ENCODE results near the gene DOCK11. TPM values are rescaled to one million over a fixed set of nuclear protein-coding genes. Genes with fewer than 3 reads are reported as not detected.

Gene DOCK11
- total and polyA plus RNA-seq, 9 of the 15 experiments (the other 6 are each of a cell fraction or from before 2014, with no cell fraction given) = 41.8 to 77.8 (median 50.9) TPM

DNA sequence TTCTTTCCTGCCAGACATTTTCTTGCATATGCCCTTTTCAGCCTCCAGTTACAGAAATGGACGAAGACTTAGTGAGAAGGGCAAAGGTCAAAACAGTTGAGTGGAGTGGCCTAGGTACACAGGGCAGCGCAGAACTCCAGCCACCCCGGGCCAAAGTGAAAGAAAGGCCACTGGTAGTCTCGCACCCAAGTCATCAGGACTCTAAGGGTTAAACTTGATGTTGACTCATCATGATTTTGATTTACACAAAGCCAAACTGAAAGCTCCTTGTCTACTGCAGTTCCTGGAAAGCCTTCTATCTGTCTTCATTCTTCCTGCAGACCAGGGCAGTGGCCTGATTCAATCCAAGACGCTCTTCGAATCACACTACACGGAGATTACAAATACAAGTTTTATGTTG is 229.2 kb downstream of the DOCK11 start (continued):
- TF ChIP-seq, protein P1, sequence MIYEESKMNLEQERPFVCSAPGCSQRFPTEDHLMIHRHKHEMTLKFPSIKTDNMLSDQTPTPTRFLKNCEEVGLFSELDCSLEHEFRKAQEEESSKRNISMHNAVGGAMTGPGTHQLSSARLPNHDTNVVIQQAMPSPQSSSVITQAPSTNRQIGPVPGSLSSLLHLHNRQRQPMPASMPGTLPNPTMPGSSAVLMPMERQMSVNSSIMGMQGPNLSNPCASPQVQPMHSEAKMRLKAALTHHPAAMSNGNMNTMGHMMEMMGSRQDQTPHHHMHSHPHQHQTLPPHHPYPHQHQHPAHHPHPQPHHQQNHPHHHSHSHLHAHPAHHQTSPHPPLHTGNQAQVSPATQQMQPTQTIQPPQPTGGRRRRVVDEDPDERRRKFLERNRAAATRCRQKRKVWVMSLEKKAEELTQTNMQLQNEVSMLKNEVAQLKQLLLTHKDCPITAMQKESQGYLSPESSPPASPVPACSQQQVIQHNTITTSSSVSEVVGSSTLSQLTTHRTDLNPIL (CRISPR knock-in tag; IDR thresholded peaks at IDR 0.05) = no peak
- peak; percentile 75; the same call in 1 of the 2 replicates for TF ChIP-seq EP300 (IDR thresholded peaks at IDR 0.05; ENCODE audit: low read length)
- no peak for TF ChIP-seq CBX5 (IDR thresholded peaks at IDR 0.05; ENCODE audit: borderline replicate concordance, low read depth)
- TF ChIP-seq SMARCA4 (IDR thresholded peaks at IDR 0.05) = peak; percentile 75
- no peak for TF ChIP-seq ILK (tag; IDR thresholded peaks at IDR 0.05; ENCODE audit: borderline replicate concordance, low read depth)
- TF ChIP-seq NR3C1 (CRISPR knock-in tag; IDR thresholded peaks at IDR 0.05) = no peak
- TF ChIP-seq FOXK2 (conservative IDR thresholded peaks at IDR 0.05 in 1 of 2, IDR thresholded peaks at IDR 0.05 in 1 of 2; ENCODE audit: low read depth in 2 of 2) = no peak
- TF ChIP-seq, protein P2, sequence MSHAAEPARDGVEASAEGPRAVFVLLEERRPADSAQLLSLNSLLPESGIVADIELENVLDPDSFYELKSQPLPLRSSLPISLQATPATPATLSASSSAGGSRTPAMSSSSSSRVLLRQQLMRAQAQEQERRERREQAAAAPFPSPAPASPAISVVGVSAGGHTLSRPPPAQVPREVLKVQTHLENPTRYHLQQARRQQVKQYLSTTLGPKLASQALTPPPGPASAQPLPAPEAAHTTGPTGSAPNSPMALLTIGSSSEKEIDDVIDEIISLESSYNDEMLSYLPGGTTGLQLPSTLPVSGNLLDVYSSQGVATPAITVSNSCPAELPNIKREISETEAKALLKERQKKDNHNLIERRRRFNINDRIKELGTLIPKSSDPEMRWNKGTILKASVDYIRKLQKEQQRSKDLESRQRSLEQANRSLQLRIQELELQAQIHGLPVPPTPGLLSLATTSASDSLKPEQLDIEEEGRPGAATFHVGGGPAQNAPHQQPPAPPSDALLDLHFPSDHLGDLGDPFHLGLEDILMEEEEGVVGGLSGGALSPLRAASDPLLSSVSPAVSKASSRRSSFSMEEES (CRISPR knock-in tag; IDR thresholded peaks at IDR 0.05) = no peak
- TF ChIP-seq ETV1 (tag; conservative IDR thresholded peaks at IDR 0.05; ENCODE audit: low read depth) = peak; percentile 71
- TF ChIP-seq, protein P3, sequence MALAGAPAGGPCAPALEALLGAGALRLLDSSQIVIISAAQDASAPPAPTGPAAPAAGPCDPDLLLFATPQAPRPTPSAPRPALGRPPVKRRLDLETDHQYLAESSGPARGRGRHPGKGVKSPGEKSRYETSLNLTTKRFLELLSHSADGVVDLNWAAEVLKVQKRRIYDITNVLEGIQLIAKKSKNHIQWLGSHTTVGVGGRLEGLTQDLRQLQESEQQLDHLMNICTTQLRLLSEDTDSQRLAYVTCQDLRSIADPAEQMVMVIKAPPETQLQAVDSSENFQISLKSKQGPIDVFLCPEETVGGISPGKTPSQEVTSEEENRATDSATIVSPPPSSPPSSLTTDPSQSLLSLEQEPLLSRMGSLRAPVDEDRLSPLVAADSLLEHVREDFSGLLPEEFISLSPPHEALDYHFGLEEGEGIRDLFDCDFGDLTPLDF (CRISPR knock-in tag; IDR thresholded peaks at IDR 0.05) = no peak
- peak; percentile 47; the same call in 1 of the 2 replicates for TF ChIP-seq SMARCE1 (IDR thresholded peaks at IDR 0.05)
- TF ChIP-seq, protein P4, sequence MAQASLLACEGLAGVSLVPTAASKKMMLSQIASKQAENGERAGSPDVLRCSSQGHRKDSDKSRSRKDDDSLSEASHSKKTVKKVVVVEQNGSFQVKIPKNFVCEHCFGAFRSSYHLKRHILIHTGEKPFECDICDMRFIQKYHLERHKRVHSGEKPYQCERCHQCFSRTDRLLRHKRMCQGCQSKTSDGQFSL (CRISPR knock-in tag; IDR thresholded peaks at IDR 0.05) = no peak
- TF ChIP-seq, protein P4 (tag; IDR thresholded peaks at IDR 0.05) = no peak
- TF ChIP-seq, protein P5, sequence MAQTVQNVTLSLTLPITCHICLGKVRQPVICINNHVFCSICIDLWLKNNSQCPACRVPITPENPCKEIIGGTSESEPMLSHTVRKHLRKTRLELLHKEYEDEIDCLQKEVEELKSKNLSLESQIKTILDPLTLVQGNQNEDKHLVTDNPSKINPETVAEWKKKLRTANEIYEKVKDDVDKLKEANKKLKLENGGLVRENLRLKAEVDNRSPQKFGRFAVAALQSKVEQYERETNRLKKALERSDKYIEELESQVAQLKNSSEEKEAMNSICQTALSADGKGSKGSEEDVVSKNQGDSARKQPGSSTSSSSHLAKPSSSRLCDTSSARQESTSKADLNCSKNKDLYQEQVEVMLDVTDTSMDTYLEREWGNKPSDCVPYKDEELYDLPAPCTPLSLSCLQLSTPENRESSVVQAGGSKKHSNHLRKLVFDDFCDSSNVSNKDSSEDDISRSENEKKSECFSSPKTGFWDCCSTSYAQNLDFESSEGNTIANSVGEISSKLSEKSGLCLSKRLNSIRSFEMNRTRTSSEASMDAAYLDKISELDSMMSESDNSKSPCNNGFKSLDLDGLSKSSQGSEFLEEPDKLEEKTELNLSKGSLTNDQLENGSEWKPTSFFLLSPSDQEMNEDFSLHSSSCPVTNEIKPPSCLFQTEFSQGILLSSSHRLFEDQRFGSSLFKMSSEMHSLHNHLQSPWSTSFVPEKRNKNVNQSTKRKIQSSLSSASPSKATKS (CRISPR knock-in tag; IDR thresholded peaks at IDR 0.05) = no peak
- TF ChIP-seq ETV5 (CRISPR knock-in tag; IDR thresholded peaks at IDR 0.05; ENCODE audit: low read depth) = 0 out of 2 replicates have a peak, but pooled peaks have one; percentile 48
- no peak for TF ChIP-seq FIP1L1 (IDR thresholded peaks at IDR 0.05; ENCODE audit: low read depth, low read length, poor library complexity, severe bottlenecking)
- TF ChIP-seq ZNF316 (IDR thresholded peaks at IDR 0.05) = peak; percentile 77
- TF ChIP-seq CREBBP (IDR thresholded peaks at IDR 0.05; ENCODE audit: low read depth, low read length) = no peak
- peak; percentile 52 for TF ChIP-seq HDAC3 (IDR thresholded peaks at IDR 0.05; ENCODE audit: borderline replicate concordance, partially characterized antibody)
- TF ChIP-seq, protein P6, sequence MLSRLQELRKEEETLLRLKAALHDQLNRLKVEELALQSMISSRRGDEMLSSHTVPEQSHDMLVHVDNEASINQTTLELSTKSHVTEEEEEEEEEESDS (CRISPR knock-in tag; IDR thresholded peaks at IDR 0.05) = no peak
- no peak for TF ChIP-seq U2AF1 (optimal IDR thresholded peaks at IDR 0.05; ENCODE audit: low read depth, low read length)
- no peak for TF ChIP-seq BMI1 (IDR thresholded peaks at IDR 0.05; ENCODE audit: low read length)
- no peak for TF ChIP-seq ZNF408 (CRISPR knock-in tag; IDR thresholded peaks at IDR 0.05; ENCODE audit: low read depth)
